ENCODE data around the gene EIF3K. TPM values are rescaled to one million over a fixed set of nuclear protein-coding genes. Genes with fewer than 3 reads are reported as not detected.

Gene EIF3K
- total and polyA plus RNA-seq, 2 of the 8 experiments (the other 6 are each of a cell fraction or from before 2014, with no cell fraction given) = 329 to 937 TPM

GRCh38 chr19:38658462-38659306, 39.7 kb downstream of the EIF3K start:
- Histone ChIP-seq H3K9ac (replicated peaks in 1 of 4; ENCODE audit: extremely low read depth in 1 of 4, low read depth in 3 of 4, low read length in 3 of 4) (0 out of 7 replicates have a peak overlapping the region, but pooled peaks of 1 of the 4 experiments have one; percentile 20), H4K91ac (replicated peaks; ENCODE audit: insufficient read length, low read length) (no peak overlapping the region), H2BK120ac (replicated peaks; ENCODE audit: low read depth, low read length) (no peak overlapping the region), H3K56ac (replicated peaks; ENCODE audit: insufficient read length, low read depth, low read length) (no peak overlapping the region), H3K9me3 (ENCODE audit: insufficient read depth in 2 of 2, low read depth in 1 of 2, low read length in 1 of 2) (no peaks in the 10 kb centered on the region), H4K8ac (ENCODE audit: extremely low read depth, insufficient read depth, low read length) (no peak overlapping the region), H3K14ac (ENCODE audit: insufficient read length) (no peak overlapping the region), H3K36me3 (ENCODE audit: control insufficient read depth in 2 of 4, insufficient read depth in 4 of 4, low read length in 3 of 4) (peaks cover 0 to 4% (median 0%) of the 10 kb centered on the region in 4 experiments; a peak in 2 of 8 replicates), H2BK5ac (ENCODE audit: low read depth, low read length) (no peak overlapping the region), H3K27ac (ENCODE audit: low read depth, low read length) (no peak overlapping the region), H3K23me2 (ENCODE audit: low read depth, low read length) (no peaks in the 10 kb centered on the region), H3K27me3 (replicated peaks in 1 of 4; ENCODE audit: control insufficient read depth in 3 of 4, extremely low read depth in 1 of 4, insufficient read depth in 3 of 4, low read length in 3 of 4) (no peaks in the 10 kb centered on the region), H2BK20ac (ENCODE audit: low read length) (no peak overlapping the region), H4K20me1 (replicated peaks in 1 of 2; ENCODE audit: control insufficient read depth in 1 of 2, insufficient read depth in 2 of 2, low read length in 2 of 2) (peaks cover 20 to 44% of the 10 kb centered on the region in 2 experiments), H2BK15ac (ENCODE audit: low read length) (0 out of 2 replicates have a peak overlapping the region, but pooled peaks have one; percentile 10), H2BK12ac (ENCODE audit: low read depth, low read length) (no peak overlapping the region), H2AK5ac (ENCODE audit: low read depth, low read length) (peak overlapping the region; percentile 28; the same call in 1 of the 2 replicates), H3K4ac (replicated peaks; ENCODE audit: insufficient read length, low read depth, low read length) (no peak overlapping the region), H3K4me2 (ENCODE audit: insufficient read depth in 1 of 2, low read depth in 2 of 2, low read length in 2 of 2) (peak overlapping the region in 1 of 2 experiments; percentile 31; a peak in 1 of 4 replicates), H4K5ac (ENCODE audit: insufficient read length, low read depth, low read length) (no peak overlapping the region), H3K4me1 (replicated peaks in 1 of 4; ENCODE audit: control insufficient read depth in 3 of 4, insufficient read depth in 4 of 4, low read length in 3 of 4) (peaks cover 21 to 37% (median 31%) of the 10 kb centered on the region in 4 experiments), H3K4me3 (ENCODE audit: extremely low read depth in 1 of 4, insufficient read depth in 2 of 4, low read depth in 3 of 4, low read length in 4 of 4) (no peak overlapping the region), H3K18ac (ENCODE audit: extremely low read depth, low read length) (no peak overlapping the region), H3K23ac (ENCODE audit: insufficient read length) (no peak overlapping the region), H2AFZ (ENCODE audit: low read length) (no peak overlapping the region), H3K79me2 (ENCODE audit: control insufficient read depth in 1 of 2, insufficient read depth in 2 of 2, low read length in 2 of 2) (peaks cover 32 to 97% of the 10 kb centered on the region in 2 experiments), H3K79me1 (ENCODE audit: low read depth, low read length) (peaks cover 23% of the 10 kb centered on the region)
- POLR2A ChIA-PET (ENCODE audit: partially characterized antibody) = interaction anchor here (1.3 to 21.5 kb wide), 6 partner anchors 8 to 27 kb away, joined by 3 to 495 read pairs (median 18); partner anchors contain the start of gene ACTN4
- DNase-seq (ENCODE audit: low read depth in 1 of 2, low spot score in 2 of 2) = no peak
- no peak for FAIRE-seq
- peak in 1 of 2 experiments; percentile 43; a peak in 1 of 3 replicates for TF ChIP-seq POLR2A (IDR thresholded peaks at IDR 0.05; ENCODE audit: control extremely low read depth in 1 of 2, low read depth in 2 of 2, low read length in 2 of 2)
- no peak for TF ChIP-seq TAF7 (optimal IDR thresholded peaks at IDR 0.05; ENCODE audit: borderline replicate concordance, low read depth, low read length)
- CTCF ChIA-PET (ENCODE audit: partially characterized antibody) = interaction anchor here (0.7 to 2.6 kb wide), 4 partner anchors 16 to 41 kb away, joined by 3 to 8 read pairs (median 4); no protein-coding TSS in a partner anchor
- WGBS, 2 experiments (ENCODE audit: extremely low coverage in 1 of 2, insufficient coverage in 1 of 2, insufficient read length in 1 of 2, insufficient replicate concordance in 2 of 2, low coverage in 1 of 2, low lambda C conversion rate in 2 of 2, missing lambda C conversion rate in 1 of 2) = 92% methylated on average over 14 of the region's 15 CpGs; no CpG with 5 or more reads in 1 of the 2 experiments

Measured in H1 (cell line).